Muscle layer of colon (tissue), 2 donors: Measurements from ENCODE around the gene NSL1.

Experiments
- H3K27ac ChIP-seq: one replicate; pipeline ENCODE4 v1.7.0; 2013; ENCODE audit warnings: low read depth, mild to moderate bottlenecking, low read length, moderate library complexity
- H3K27me3 ChIP-seq, 2 donors: one replicate each; pipeline ENCODE4 v1.7.0; 2013; ENCODE audit warnings: low read length in 2 of 2, mild to moderate bottlenecking in 2 of 2; ENCODE audit not compliant: insufficient read depth in 2 of 2, control insufficient read depth in 1 of 2
- H3K36me3 ChIP-seq: one replicate; pipeline ENCODE4 v1.7.0; 2013; ENCODE audit warnings: mild to moderate bottlenecking, low read length; ENCODE audit not compliant: insufficient read depth
- H3K4me1 ChIP-seq: one replicate; pipeline ENCODE4 v1.7.0; 2013; ENCODE audit warnings: mild to moderate bottlenecking, low read length; ENCODE audit not compliant: insufficient read depth
- H3K4me3 ChIP-seq, 2 donors: one replicate each; pipeline ENCODE4 v1.7.0; 2013; ENCODE audit warnings: low read length in 2 of 2, low read depth in 1 of 2, mild to moderate bottlenecking in 1 of 2, moderate library complexity in 1 of 2
- H3K9ac ChIP-seq: one replicate; pipeline ENCODE4 v1.7.0; 2013; ENCODE audit warnings: low read length
- H3K9me3 ChIP-seq: one replicate; pipeline ENCODE4 v1.7.0; 2013; ENCODE audit warnings: mild to moderate bottlenecking, low read length
- donor health status: abdominal sarcoma.
- donor health status: Adenocarcinoma of cecum.

NSL1 gene

GRCh38 chr1:212689196-212689725 is 102.3 kb downstream of the NSL1 start:
- no peak overlapping the region for H3K9ac ChIP-seq
- H3K4me3 ChIP-seq: no peak overlapping the region
- H3K36me3 ChIP-seq: no peaks in the 10 kb centered on the region
- no peaks in the 10 kb centered on the region for H3K27me3 ChIP-seq
- H3K27ac ChIP-seq: no peak overlapping the region
- no peaks in the 10 kb centered on the region for H3K9me3 ChIP-seq
- no peaks in the 10 kb centered on the region for H3K4me1 ChIP-seq

- Histone ChIP-seq H3K4me1 (no peaks in the 10 kb centered on the region), H3K9ac (no peak overlapping the region), H3K36me3 (no peaks in the 10 kb centered on the region), H3K27ac (no peak overlapping the region), H3K27me3 (no peaks in the 10 kb centered on the region), H3K4me3 (no peak overlapping the region), H3K9me3 (no peaks in the 10 kb centered on the region)
Observed at GRCh38 chr1:212688341-212689047, 103.1 kb downstream of the NSL1 start.

- Histone ChIP-seq H3K36me3 (no peaks in the 10 kb centered on the region), H3K27ac (no peak overlapping the region), H3K4me1 (no peaks in the 10 kb centered on the region), H3K9me3 (no peaks in the 10 kb centered on the region), H3K27me3 (no peaks in the 10 kb centered on the region), H3K4me3 (no peak overlapping the region), H3K9ac (no peak overlapping the region)
Observed at GRCh38 chr1:212687811-212688210, 103.8 kb downstream of the NSL1 start.

- H3K27me3 ChIP-seq: no peaks in the 10 kb centered on the region
- H3K9ac ChIP-seq: no peak overlapping the region
- H3K27ac ChIP-seq: no peak overlapping the region
- H3K4me3 ChIP-seq: no peak overlapping the region
- H3K36me3 ChIP-seq: no peaks in the 10 kb centered on the region
- H3K4me1 ChIP-seq: no peaks in the 10 kb centered on the region
- H3K9me3 ChIP-seq: no peaks in the 10 kb centered on the region
Observed at GRCh38 chr1:212686591-212686990, 105.0 kb downstream of the NSL1 start.

GRCh38 chr1:212686069-212686468 is 105.5 kb downstream of the NSL1 start:
- Histone ChIP-seq H3K4me3 (no peak overlapping the region), H3K9me3 (no peaks in the 10 kb centered on the region), H3K4me1 (no peaks in the 10 kb centered on the region), H3K9ac (no peak overlapping the region), H3K27ac (no peak overlapping the region), H3K36me3 (no peaks in the 10 kb centered on the region), H3K27me3 (no peaks in the 10 kb centered on the region)

- H3K9me3 ChIP-seq: no peaks in the 10 kb centered on the region
- H3K4me3 ChIP-seq: no peak overlapping the region
- H3K9ac ChIP-seq: no peak overlapping the region
- no peaks in the 10 kb centered on the region for H3K36me3 ChIP-seq
- no peaks in the 10 kb centered on the region for H3K4me1 ChIP-seq
- no peak overlapping the region for H3K27ac ChIP-seq
- no peaks in the 10 kb centered on the region for H3K27me3 ChIP-seq
Observed at GRCh38 chr1:212685429-212685828, 106.1 kb downstream of the NSL1 start.

- H3K36me3 ChIP-seq: no peaks in the 10 kb centered on the region
- H3K4me1 ChIP-seq: no peaks in the 10 kb centered on the region
- H3K9ac ChIP-seq: no peak overlapping the region
Observed at GRCh38 chr1:212684521-212685090, 107.0 kb downstream of the NSL1 start.

GRCh38 chr1:212684076-212684475 is 107.5 kb downstream of the NSL1 start:
- no peak overlapping the region for H3K4me3 ChIP-seq
- H3K27ac ChIP-seq: no peak overlapping the region
- no peak overlapping the region for H3K9ac ChIP-seq
- H3K9me3 ChIP-seq: no peaks in the 10 kb centered on the region
- H3K27me3 ChIP-seq: no peaks in the 10 kb centered on the region
- no peaks in the 10 kb centered on the region for H3K36me3 ChIP-seq
- H3K4me1 ChIP-seq: no peaks in the 10 kb centered on the region

More at GRCh38 chr1:212684521-212685090, 107.0 kb downstream of the NSL1 start:
- no peak overlapping the region for H3K4me3 ChIP-seq
- no peaks in the 10 kb centered on the region for H3K9me3 ChIP-seq
- no peak overlapping the region for H3K27ac ChIP-seq
- no peaks in the 10 kb centered on the region for H3K27me3 ChIP-seq

GRCh38 chr1:212683357-212683722 is 108.2 kb downstream of the NSL1 start:
- no peaks in the 10 kb centered on the region for H3K36me3 ChIP-seq
- no peak overlapping the region for H3K27ac ChIP-seq
- H3K9me3 ChIP-seq: no peaks in the 10 kb centered on the region

GRCh38 chr1:212680680-212681389 is 110.7 kb downstream of the NSL1 start:
- H3K4me1 ChIP-seq: no peaks in the 10 kb centered on the region
- H3K27me3 ChIP-seq: no peaks in the 10 kb centered on the region

More at GRCh38 chr1:212683357-212683722, 108.2 kb downstream of the NSL1 start:
- Histone ChIP-seq H3K4me3 (no peak overlapping the region), H3K27me3 (no peaks in the 10 kb centered on the region), H3K4me1 (no peaks in the 10 kb centered on the region), H3K9ac (no peak overlapping the region)

GRCh38 chr1:212678456-212679410 is 112.8 kb downstream of the NSL1 start:
- H3K4me3 ChIP-seq: no peak overlapping the region
- H3K4me1 ChIP-seq: no peaks in the 10 kb centered on the region
- H3K9ac ChIP-seq: no peak overlapping the region
- H3K9me3 ChIP-seq: no peaks in the 10 kb centered on the region
- H3K27ac ChIP-seq: no peak overlapping the region
- no peaks in the 10 kb centered on the region for H3K36me3 ChIP-seq
- no peaks in the 10 kb centered on the region for H3K27me3 ChIP-seq

More at GRCh38 chr1:212680680-212681389, 110.7 kb downstream of the NSL1 start:
- Histone ChIP-seq H3K9ac (no peak overlapping the region), H3K4me3 (no peak overlapping the region), H3K27ac (no peak overlapping the region), H3K36me3 (no peaks in the 10 kb centered on the region), H3K9me3 (no peaks in the 10 kb centered on the region)
